NAMALWA (cell line): ENCODE measurements around the gene EYS.

Experiments used
- DNase-seq: peaks from one replicate; pipeline ENCODE4 v3.0.0-alpha.2; 2015; ENCODE audit warnings: low spot score

The EYS gene

GRCh38 chr6:64128301-64129024 lies 1578.6 kb downstream of the EYS start:
- DNase-seq, result no peak

- DNase-seq, result no peak
These were observed 1583.0 kb downstream of the EYS start for GRCh38 chr6:64123761-64124633.

DNA sequence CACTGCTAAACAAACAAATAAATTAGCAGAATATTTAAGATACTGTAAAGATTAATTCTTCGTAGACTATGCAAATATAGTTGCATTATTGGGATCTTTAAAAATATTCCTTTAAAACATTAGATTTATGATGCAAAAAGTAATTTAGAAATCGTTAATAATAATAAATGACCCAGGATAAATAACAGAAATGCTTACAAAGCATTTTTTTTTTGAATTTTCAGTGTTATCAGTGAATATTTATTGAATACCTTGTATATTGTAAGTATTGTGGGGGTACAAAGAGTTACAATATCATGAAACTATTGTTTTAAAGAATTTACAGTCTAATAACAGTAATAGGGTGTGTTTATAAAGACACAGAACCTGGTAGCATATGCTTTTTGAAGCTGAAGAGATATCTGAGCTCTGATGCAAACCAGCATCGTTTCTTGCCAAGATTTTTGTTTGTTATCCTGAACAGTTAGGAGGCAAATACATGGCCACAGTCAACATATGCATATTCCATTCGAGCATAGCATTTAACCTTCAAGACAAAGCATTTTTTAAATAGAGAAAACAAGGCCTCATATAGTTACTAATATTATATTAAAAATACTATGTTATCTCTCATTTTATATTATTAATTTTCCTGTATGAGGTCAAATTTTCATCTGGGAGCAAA lies 1584.2 kb downstream of the EYS start:
- no peak for DNase-seq

DNA sequence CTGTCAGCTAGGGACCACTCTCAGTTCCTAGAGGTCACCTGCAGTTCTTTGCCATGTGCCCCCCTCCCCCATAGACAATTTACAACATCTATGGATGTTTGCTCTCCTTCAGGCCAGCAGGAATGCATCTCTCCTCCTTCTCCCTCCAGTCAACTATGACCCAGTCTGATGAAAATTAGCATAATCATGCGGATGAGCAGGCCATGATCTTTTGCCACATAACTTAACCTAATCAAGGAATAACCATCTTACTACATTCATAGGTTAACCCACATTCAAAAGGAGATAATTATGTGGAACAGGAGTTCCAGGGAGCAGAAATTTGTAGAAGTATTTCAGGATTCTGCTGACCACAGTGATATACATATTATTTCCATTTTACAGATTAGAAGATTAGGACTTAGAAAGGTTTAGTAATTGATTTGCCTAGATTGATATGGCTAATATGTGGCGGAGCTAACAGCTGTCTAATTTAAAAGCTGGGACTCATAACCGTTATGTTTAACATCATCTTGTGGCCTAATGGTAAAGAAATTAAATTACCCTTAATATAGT lies 1585.9 kb downstream of the EYS start:
- no peak for DNase-seq

GRCh38 chr6:64113704-64114103 lies 1593.3 kb downstream of the EYS start:
- no peak for DNase-seq

DNA sequence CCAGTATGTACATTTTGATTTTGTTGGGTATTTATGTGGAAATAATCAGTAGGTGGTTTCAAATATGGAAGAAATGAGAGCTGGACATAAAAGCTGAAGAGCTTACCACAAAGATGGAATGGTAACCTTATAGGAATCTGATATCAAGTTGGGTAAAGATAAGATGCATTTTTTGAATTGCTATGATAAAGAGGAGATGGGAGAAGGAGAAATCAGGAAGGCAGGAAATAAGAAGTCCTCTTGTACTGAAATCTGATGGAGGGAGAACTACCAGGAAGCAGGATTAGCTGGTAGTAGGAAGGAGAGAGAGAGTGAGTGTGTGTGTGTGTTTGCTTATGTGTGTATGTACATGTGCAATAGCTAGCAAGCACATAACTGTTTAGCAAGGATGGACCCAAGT lies 1603.0 kb downstream of the EYS start:
- no peak for DNase-seq

GRCh38 chr6:64103480-64103879 lies 1603.5 kb downstream of the EYS start:
- DNase-seq, result no peak

GRCh38 chr6:64100702-64101303 lies 1606.2 kb downstream of the EYS start:
- no peak for DNase-seq

DNA sequence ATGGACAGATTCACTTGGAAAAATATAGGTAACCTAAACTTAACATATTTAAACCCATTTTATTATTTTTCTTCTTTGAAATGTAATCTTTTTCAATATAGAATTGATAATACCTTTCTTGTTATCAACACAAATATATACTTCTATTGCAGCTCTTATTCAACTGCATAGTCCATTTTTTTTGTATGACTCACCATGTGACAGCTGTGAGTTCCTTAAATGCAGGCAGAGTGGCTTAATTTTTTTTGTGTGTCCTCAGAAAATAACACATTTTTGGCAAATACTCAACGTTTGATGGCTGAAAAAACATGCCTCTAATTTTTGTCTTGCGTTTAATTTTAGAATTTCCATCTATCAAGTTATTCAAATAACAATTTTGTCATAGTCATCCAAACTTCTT lies 1616.7 kb downstream of the EYS start:
- DNase-seq, result no peak

- DNase-seq, result no peak
These were observed 1621.9 kb downstream of the EYS start for GRCh38 chr6:64085126-64085525.

DNA sequence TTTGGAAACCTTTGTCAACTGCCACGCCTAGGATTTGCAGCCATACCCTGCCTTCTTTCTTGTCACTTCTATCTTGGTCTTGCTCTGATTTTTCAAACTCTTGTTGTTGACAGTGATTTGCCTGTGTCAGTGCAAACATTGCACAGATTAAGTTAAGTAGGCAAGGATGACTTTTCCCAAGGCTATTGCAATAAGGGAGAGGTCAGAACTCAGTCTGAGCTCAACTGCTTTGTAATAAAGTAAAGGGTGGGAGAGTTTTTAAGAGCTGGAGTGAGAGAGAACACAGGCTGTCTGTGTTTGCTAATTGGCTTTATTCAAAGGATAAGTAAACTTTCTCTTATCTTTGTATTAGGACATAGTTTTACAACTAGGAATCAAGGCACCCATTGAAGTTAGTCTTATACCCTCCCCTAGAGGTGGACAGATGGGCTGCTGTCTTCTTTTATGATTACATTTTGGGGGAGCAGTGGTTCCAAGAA lies 1622.8 kb downstream of the EYS start:
- DNase-seq, result no peak

DNA sequence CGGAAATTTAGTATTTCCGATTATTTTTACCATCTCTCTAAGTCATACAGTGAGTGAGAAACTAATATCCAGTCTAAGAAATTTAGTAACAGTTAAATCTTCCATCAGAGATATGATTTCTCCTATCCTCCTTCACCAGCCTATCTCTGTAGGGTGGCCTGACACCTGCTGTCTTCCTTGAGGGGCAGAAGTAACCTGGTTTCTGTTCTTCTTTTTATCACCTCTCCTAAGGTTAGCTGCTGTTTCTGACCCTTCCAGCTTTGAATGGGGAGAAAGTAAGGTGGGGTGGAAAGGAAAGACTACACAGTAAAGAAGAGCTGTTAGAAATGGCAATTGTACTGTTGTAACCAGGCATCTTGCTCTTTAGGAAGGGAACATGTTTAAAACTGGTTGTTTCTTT lies 1623.8 kb downstream of the EYS start:
- DNase-seq, result no peak

GRCh38 chr6:64081453-64081852 lies 1625.6 kb downstream of the EYS start:
- DNase-seq, result no peak

DNA sequence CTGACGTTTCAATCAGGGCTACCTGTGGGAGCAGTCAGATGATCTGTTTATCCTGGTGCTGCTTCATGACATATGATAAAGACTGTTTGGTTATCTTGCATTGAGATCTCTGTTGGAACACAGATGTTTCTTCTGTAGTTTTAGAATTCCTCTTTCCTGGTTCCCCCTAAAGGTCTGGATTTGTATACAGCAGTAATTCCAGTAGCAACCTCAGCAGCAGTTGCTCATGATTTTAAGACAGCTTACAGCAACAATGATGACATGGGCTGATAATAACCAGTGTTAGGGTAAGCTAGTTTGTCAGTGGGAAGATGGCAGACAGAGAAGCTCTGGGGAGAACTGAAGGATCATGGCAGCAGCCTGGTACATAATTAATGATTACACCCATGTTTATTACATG lies 1632.0 kb downstream of the EYS start:
- no peak for DNase-seq

DNA sequence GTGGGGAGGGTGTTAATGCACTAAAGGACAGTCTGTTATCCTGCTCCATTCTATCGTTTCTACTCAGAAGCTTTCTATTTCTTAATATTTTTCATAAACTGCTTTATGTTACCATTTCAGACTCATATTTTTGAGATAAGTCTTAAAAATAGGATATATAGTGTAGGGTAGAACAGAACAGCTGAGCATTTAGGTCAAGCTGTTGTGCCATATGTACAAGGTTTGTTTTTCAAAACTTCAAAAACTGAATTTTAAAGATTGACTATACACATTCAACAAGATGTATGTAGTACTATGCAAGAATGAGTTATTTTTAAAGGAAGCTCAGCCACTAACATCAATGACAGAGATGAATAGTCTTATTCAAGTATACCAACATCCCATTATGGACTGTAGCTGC lies 1634.3 kb downstream of the EYS start:
- DNase-seq, result no peak

DNA sequence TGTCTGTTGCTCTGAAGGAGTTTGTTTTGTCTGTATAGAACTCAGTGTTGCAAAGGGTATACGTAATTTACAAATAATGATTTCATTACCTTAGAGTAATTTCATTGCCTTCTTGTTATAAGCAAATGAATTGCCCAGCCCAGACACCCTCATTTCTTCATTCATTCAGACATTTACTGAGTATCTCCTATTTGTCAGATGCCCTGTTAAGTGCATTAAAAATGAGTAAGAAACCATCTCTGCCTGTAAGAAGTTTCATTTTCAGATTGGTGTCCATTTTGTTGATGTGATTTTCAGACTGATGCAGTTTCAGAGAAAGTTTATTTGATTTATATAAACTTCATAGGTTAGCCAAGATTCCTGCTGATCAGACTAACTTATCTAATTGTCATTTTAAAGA lies 1642.1 kb downstream of the EYS start:
- no peak for DNase-seq

DNA sequence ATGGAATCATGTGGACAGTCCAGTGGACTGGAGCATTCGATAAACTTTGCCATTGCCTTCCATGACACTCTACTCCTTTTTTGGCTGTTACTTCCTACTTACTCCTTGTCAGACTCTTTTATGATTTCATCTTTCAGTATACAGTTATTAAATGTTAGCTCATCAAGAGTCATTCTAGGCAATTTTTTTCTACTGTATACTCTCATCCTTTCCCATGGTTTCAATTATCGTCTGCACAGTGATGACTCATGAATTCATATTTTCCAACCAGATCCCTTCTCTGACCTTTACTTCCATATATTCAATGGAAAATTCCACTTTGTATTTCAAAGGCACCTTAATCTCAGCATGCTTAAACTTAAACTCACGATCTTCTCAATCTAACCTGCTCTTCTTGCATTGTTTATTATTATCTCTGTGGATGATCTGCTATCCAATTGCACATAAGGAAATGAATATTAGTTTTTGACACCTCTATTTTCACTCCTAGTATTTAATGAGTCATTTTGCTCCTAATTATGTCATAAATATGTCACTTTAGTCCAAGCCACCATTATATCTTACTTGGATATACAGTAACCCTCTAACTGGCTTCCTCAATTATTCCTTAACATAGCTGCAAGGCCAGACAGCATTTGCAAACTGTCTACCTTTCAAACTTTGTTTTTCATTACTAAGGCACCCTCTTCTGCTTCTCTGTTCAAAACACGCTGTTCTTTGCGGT lies 1643.9 kb downstream of the EYS start:
- no peak for DNase-seq

- DNase-seq, result no peak
These were observed 1652.2 kb downstream of the EYS start for GRCh38 chr6:64054861-64055260.

DNA sequence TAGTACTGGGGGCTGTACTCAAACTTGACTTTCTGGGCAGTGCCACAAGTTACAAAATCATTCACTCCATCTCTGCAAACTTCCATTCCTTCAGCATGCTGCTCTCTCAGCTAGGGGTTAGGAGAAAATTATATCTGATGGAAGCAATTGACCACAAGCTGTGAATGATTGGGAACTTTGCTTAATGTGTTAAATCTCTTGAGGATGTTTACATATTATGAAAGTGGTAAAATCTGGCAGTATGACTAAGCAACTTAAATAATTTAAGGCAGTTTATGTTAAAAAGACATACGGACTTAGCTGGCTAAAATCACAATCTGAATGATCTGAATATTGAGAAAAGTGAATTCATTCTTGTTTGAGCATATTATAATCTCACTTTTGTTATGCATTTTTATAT lies 1656.4 kb downstream of the EYS start:
- DNase-seq, result no peak

GRCh38 chr6:64049736-64050135 lies 1657.3 kb downstream of the EYS start:
- no peak for DNase-seq

DNA sequence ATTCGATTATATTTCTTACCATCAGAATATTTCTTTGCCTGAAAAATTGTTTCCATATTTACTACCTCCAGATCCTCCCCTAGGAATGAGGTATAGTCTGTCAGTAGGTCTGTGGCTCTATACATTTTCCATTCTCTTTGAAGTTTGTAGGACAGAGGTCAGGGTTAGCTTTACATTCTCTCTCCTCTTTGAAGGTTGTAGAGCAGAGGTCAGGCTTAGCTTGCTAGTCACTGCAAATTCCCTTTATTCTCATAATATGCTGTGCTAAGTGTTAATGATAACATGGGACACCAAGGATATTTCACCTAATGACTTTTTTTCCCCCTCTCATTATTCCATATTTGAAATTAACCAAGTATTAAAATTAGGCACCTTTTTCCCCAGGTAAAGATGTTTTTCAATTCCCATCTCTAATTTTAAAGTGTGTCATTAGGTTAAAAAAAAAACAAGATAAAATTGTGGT lies 1660.2 kb downstream of the EYS start:
- no peak for DNase-seq
